Panc1 (cell line): ENCODE measurements around the gene KDM4B.

Experiments used
- POLR2AphosphoS5 ChIP-seq: IDR thresholded peaks from 2 replicates; pipeline ENCODE4 v1.6.1; 2012; ENCODE audit warnings: mild to moderate bottlenecking, low read depth, low read length, moderate library complexity
- SIN3A ChIP-seq: IDR thresholded peaks from 2 replicates; pipeline ENCODE4 v1.6.1; 2012; ENCODE audit warnings: low read depth, mild to moderate bottlenecking, low read length, moderate library complexity, borderline replicate concordance; ENCODE audit not compliant: insufficient read depth
- TF ChIP-seq, protein P1 (sequence below): fragments of 450-650 bp; IDR thresholded peaks from 2 replicates; pipeline ENCODE4 v1.5.1; 2017; ENCODE audit warnings: mild to moderate bottlenecking

GRCh38 chr19:5148794-5149190, 179.9 kb downstream of the KDM4B start:
- TF ChIP-seq, protein P1, sequence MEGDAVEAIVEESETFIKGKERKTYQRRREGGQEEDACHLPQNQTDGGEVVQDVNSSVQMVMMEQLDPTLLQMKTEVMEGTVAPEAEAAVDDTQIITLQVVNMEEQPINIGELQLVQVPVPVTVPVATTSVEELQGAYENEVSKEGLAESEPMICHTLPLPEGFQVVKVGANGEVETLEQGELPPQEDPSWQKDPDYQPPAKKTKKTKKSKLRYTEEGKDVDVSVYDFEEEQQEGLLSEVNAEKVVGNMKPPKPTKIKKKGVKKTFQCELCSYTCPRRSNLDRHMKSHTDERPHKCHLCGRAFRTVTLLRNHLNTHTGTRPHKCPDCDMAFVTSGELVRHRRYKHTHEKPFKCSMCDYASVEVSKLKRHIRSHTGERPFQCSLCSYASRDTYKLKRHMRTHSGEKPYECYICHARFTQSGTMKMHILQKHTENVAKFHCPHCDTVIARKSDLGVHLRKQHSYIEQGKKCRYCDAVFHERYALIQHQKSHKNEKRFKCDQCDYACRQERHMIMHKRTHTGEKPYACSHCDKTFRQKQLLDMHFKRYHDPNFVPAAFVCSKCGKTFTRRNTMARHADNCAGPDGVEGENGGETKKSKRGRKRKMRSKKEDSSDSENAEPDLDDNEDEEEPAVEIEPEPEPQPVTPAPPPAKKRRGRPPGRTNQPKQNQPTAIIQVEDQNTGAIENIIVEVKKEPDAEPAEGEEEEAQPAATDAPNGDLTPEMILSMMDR = no peak
- TF ChIP-seq POLR2AphosphoS5 = no peak
- TF ChIP-seq SIN3A = no peak
